GM12801 (cell line): Measurements from ENCODE around the gene ITIH5.

ENCODE experiments used
- CTCF ChIP-seq: IDR thresholded peaks from one replicate; pipeline ENCODE4 v1.5.1; 2011; ENCODE audit warnings: control low read depth; ENCODE audit not compliant: insufficient read length; ENCODE audit errors: extremely low read depth

ITIH5 gene

GRCh38 chr10:7547829-7548228 lies 118.9 kb downstream of the ITIH5 start:
- no peak for TF ChIP-seq CTCF

GRCh38 chr10:7547206-7547605 lies 119.6 kb downstream of the ITIH5 start:
- no peak for TF ChIP-seq CTCF

- no peak for TF ChIP-seq CTCF
These were observed 120.3 kb downstream of the ITIH5 start for GRCh38 chr10:7546385-7546967.

- no peak for TF ChIP-seq CTCF
These were observed 121.0 kb downstream of the ITIH5 start for GRCh38 chr10:7545792-7546191.

- TF ChIP-seq CTCF, result no peak
These were observed 121.5 kb downstream of the ITIH5 start for GRCh38 chr10:7545261-7545660.

- TF ChIP-seq CTCF, result no peak
These were observed 122.6 kb downstream of the ITIH5 start for GRCh38 chr10:7544203-7544602.

- no peak for TF ChIP-seq CTCF
These were observed 124.4 kb downstream of the ITIH5 start for GRCh38 chr10:7542189-7542914.
